ENCODE data around the gene SEMA5B.

Gene SEMA5B

GRCh38 chr3:122967765-122968164 lies 59.8 kb downstream of the SEMA5B start:
- no peak for DNase-seq

- no peak for DNase-seq
These were observed 60.2 kb downstream of the SEMA5B start for GRCh38 chr3:122967356-122967755.

GRCh38 chr3:122966045-122966444 lies 61.5 kb downstream of the SEMA5B start:
- DNase-seq, result no peak

GRCh38 chr3:122964811-122965210 lies 62.8 kb downstream of the SEMA5B start:
- DNase-seq, result no peak

- DNase-seq, result no peak
These were observed 65.4 kb downstream of the SEMA5B start for GRCh38 chr3:122962149-122962548.

GRCh38 chr3:122961146-122961545 lies 66.4 kb downstream of the SEMA5B start:
- no peak for DNase-seq

GRCh38 chr3:122960652-122961051 lies 66.9 kb downstream of the SEMA5B start:
- DNase-seq, result no peak

- DNase-seq, result no peak
These were observed 68.2 kb downstream of the SEMA5B start for GRCh38 chr3:122959339-122959738.

- no peak for DNase-seq
These were observed 69.6 kb downstream of the SEMA5B start for GRCh38 chr3:122957707-122958689.

- no peak for DNase-seq
These were observed 70.7 kb downstream of the SEMA5B start for GRCh38 chr3:122956693-122957455.

- no peak for DNase-seq
These were observed 71.5 kb downstream of the SEMA5B start for GRCh38 chr3:122955916-122956692.

- DNase-seq, result peak; percentile 33
These were observed 75.0 kb downstream of the SEMA5B start for GRCh38 chr3:122952520-122952919.

- DNase-seq, result no peak
These were observed 79.2 kb downstream of the SEMA5B start for GRCh38 chr3:122948408-122948807.

- DNase-seq, result no peak
These were observed 79.8 kb downstream of the SEMA5B start for GRCh38 chr3:122947738-122948137.

GRCh38 chr3:122947196-122947595 lies 80.4 kb downstream of the SEMA5B start:
- DNase-seq, result no peak

GRCh38 chr3:122946185-122946584 lies 81.4 kb downstream of the SEMA5B start:
- DNase-seq, result no peak

GRCh38 chr3:122945230-122945629 lies 82.3 kb downstream of the SEMA5B start:
- DNase-seq, result no peak

GRCh38 chr3:122944671-122945161 lies 82.8 kb downstream of the SEMA5B start:
- peak; percentile 54 for DNase-seq

GRCh38 chr3:122943828-122944190 lies 83.8 kb downstream of the SEMA5B start:
- no peak for DNase-seq

GRCh38 chr3:122942937-122943827 lies 84.4 kb downstream of the SEMA5B start:
- DNase-seq, result peak; percentile 27

- DNase-seq, result no peak
These were observed 85.3 kb downstream of the SEMA5B start for GRCh38 chr3:122942239-122942638.

Data from NCI-H226 (cell line).